ENCODE results near the gene LRIT1.

GRCh38 chr10:84200537-84201243 is 40.7 kb downstream of the LRIT1 start:
- TF ChIP-seq CTCF (IDR thresholded peaks at IDR 0.05; ENCODE audit: insufficient read depth, low read depth, low read length) (no peak), EZH2 (IDR thresholded peaks at IDR 0.05; ENCODE audit: insufficient read depth, low read length) (no peak)
